ENCODE data around the gene MGMT.

MGMT gene

DNA sequence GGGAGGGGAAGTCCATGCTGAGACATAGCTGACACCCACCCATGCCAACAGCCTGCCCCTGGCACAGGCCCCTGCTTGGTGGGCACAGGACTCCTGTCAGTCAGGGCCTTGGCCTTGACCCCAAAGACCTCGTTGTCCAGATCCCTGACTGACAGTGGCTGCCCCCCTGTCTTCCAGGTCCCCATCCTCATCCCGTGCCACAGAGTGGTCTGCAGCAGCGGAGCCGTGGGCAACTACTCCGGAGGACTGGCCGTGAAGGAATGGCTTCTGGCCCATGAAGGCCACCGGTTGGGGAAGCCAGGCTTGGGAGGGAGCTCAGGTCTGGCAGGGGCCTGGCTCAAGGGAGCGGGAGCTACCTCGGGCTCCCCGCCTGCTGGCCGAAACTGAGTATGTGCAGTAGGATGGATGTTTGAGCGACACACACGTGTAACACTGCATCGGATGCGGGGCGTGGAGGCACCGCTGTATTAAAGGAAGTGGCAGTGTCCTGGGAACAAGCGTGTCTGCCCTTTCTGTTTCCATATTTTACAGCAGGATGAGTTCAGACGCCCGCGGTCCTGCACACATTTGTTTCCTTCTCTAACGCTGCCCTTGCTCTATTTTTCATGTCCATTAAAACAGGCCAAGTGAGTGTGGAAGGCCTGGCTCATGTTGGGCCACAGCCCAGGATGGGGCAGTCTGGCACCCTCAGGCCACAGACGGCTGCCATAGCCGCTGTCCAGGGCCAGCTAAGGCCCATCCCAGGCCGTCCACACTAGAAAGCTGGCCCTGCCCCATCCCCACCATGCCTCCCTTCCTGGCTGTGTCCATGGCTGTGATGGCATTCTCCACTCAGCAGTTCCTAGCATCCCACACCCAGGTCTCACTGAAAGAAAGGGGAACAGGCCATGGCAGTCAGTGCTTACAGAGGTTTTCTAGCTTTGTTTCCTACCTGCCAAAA lies 299.8 kb downstream of the MGMT start:
- DNase-seq, result no peak

GRCh38 chr10:129767751-129768150 lies 300.7 kb downstream of the MGMT start:
- DNase-seq, result no peak

DNA sequence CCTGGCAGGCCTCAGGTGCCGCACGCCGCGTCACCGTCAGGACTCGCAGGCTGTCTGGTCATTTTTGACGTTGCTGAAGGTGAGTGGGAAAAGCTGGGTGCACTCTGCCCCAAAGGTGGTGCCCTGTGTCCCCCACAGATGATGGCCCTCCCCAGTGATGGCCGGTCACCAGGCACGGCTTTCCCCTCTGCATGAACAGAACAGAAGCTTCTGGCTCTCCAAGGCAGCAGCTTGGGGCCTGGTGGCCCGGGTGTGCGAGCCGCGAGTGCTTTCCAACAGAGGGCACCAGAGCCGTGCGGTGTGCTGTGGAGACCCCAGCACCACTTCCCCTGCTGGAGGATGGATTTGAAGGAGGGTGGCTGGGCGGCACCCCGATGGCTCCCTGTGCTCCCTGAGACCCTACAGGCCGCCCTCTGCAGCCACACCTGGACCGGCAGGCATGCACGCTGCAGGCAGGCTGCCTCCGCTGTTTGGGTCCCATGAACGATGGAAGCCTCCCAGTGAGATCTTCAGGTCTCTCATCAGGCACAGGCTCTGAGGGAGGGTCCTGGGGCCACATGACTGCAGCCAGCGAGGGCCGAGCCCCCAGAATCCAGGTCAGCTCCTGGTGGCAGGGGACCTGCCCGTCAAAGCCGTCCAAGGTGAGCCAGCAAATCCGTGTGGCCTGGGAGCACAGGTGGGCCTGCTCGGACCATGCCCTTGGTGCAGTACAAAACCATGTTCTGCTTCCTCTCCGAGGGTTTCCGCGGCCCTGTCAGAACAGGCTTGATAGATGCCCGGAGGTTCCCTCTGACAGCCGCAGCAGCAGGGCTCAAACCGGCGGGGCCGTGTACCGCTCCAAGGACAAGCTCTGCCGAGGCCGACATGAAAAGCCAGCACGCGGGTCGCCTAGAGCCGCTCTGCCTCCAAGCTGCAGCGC lies 301.7 kb downstream of the MGMT start:
- no peak for DNase-seq

GRCh38 chr10:129769381-129770116 lies 302.5 kb downstream of the MGMT start:
- DNase-seq, result no peak

- DNase-seq, result no peak
Measured at GRCh38 chr10:129770286-129770685, 303.2 kb downstream of the MGMT start.

GRCh38 chr10:129771024-129771423 lies 304.0 kb downstream of the MGMT start:
- no peak for DNase-seq

GRCh38 chr10:129771576-129771975 lies 304.5 kb downstream of the MGMT start:
- no peak for DNase-seq

GRCh38 chr10:129771991-129772431 lies 305.0 kb downstream of the MGMT start:
- no peak for DNase-seq

DNA sequence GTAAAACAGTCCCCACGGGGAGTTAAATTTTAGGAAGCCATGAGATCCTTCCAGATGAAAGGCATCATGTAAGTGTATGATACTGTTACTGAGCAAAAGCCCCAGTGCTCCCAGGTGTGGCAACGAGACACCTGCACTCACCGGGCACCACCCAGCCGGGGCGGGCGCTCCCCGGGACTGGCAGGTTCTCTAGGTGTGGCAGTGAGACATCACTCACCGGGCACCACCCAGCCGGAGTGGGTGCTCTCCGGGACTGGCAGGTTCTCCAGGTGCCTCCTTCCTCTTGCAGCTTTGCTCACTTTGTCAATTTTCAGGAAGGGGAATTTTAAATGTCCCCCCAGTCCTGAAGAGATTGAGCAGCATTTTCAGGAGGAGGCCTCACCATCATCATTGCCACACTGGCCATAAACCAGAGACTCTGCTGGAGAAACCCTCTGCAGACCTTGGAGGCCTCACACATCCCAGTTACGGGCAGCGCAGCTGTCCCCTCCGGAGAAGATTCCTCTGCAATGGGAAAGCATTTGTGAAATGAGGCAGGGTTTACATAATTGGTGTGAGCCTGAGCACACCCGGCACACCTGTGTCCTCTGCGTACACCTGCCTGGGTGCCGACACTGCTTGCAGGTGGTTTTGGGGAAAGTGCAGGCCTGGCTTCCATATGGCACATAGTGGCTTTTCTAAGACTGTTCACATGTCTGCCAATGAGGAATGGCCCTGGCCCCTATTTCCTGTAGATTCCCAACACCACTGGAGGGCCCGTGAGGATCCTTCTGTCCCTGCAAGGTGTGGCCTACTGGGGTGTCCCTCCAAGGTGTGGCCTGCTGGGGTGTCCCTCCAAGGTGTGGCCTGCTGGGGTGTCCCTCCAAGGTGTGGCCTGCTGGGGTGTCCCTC lies 305.7 kb downstream of the MGMT start:
- DNase-seq, result no peak

DNA sequence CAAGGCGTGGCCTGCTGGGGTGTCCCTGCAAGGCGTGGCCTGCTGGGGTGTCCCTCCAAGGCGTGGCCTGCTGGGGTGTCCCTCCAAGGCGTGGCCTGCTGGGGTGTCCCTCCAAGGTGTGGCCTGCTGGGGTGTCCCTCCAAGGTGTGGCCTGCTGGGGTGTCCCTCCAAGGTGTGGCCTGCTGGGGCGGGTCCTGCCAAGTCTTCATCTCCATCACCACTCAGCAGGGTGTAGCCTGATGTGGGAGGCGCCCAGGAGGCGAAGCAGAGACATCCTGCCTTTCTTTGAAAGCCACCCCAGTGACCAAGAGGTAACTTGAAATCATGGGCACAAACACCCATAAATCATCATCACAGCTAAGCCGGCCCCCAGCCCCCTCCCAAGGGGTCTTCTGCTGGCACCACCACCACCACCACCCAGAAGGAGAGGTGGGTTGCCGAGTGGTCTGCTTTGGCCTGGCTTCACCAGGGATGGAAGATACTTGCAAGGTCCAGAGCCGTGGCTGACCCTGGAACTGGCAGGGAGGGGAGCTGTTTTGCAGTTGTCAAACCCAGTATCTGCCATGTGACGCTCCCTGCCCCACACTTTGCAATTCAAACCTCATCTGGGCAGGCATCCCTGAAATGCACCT lies 306.4 kb downstream of the MGMT start:
- DNase-seq, result no peak

DNA sequence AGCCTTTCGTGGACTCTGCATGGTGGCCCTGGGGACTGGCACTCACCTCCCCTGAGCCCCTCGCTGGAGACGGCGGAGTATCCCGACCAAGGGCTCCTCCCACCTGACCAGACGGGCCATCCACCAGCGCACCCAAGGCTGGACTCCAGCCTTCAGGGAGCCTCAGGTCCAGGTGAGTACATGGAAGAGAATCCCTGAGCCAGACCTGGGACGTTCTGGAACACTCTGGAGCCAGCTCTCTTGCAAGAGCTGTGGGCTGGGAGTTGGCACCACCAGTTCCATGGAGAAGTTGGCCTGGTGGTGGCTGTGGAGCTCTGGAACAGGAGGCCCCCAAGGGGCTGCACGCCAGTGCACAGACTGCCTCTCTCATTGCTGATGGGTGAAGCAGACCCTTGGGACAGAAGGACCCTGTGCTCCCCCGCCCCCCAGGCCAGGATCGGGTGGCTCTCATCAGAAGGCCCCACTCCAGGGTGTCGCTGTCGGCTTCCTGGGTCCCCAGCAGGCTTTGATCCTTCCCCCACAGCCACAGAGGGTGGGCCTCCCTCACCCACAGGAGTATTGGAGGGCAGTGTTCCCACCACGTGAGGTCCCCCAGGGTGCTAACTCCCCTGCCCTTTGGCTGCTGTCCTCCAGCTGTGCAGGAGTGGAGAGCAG lies 307.2 kb downstream of the MGMT start:
- DNase-seq, result no peak

GRCh38 chr10:129774736-129775401 lies 307.8 kb downstream of the MGMT start:
- no peak for DNase-seq

- no peak for DNase-seq
Measured at GRCh38 chr10:129775681-129776080, 308.6 kb downstream of the MGMT start.

DNA sequence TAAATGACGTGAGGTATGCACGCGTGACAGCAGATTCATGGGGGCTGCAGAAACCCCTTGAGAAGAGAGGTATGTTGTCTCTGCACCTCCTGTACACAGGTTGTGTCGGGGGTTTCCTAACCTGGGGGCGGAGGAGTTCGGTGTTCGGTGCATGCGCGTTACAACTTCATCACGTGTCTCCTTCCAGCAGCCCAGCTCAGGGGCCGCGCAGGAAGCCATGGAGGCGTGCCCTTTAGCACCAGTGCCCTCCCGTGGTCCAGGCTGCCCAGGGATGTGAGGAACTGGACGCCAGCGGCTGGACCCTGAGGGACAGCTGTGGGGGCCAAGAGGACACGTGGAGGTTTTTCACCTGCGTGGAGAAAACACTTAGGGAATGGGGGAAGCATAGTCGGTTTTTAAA lies 310.6 kb downstream of the MGMT start:
- DNase-seq, result no peak

GRCh38 chr10:129778571-129778970 lies 311.5 kb downstream of the MGMT start:
- no peak for DNase-seq

DNA sequence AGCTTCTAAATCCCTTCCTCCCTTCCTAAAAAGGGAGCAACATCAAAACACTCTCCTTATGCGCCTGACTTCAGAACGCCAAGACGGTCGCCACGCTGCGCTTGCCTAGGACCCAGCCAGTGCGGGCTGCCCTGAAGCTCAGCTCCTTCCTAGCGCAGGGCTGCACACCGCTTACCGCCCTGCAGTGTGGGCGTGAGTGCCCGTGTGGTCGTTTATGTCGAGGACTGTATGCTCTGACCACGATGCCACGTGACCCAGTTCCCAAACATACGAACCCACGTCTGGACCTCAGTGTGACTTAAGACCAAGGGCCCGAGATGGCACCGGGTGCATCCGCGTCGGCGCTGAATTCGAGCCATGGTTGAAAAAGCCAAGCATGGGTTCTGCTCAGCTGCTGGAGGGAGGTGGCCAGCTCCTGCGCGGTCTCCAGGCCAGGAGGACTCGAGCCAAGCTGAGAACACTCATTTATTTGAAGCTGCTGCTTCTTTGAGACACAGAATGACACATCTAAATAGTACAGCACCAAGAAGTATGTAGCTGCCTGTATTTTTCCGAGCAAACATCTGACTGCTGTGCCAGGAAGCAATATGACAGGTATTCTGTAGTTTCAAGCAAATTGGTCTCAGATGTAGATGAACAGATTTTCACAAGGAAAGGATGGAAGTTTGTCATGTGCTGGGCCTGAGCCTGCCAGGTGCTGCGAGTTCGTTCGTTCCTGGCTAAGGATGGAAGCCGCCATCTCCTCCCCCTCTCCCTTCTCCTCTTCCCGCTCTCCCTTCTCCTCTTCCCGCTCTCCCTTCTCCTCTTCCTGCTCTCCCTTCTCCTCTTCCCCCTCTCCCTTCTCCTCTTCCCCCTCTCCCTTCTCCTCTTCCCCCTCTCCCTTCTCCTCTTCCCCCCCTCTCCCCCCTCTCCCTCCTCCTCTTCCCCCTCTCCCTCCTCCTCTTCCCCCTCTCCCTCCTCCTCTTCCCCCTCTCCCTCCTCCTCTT lies 312.4 kb downstream of the MGMT start:
- DNase-seq, result no peak

- no peak for DNase-seq
Measured at GRCh38 chr10:129780198-129780597, 313.2 kb downstream of the MGMT start.

- DNase-seq, result no peak
Measured at GRCh38 chr10:129780901-129781795, 314.1 kb downstream of the MGMT start.
